Gastrocnemius medialis (tissue), 4 donors: Measurements from ENCODE around the gene BMPER. TPM values are rescaled to one million over a fixed set of nuclear protein-coding genes. Genes with fewer than 3 reads are reported as not detected.

ENCODE experiments used
- ATAC-seq, 2 donors: fragments of 150-250 bp; one replicate each; pipeline ENCODE4 v1.9.1; 2016
- DNase-seq, 2 donors: peaks; one replicate each; pipeline ENCODE4 v3.0.0-alpha.2; 2019
- H3K27ac ChIP-seq, 4 donors: fragments of 200-600 bp; sonication (generic); 1 replicate in 1 of 4; 2 replicates in 3 of 4; pipeline ENCODE4 v1.5.1; 2016 to 2018; ENCODE audit warnings: mild to moderate bottlenecking in 2 of 4, moderate library complexity in 1 of 4
- H3K27me3 ChIP-seq, 3 donors: fragments of 200-600 bp; sonication (generic) in 2 of 3; 1 replicate in 1 of 3; 2 replicates in 2 of 3; pipeline versions ENCODE4 v1.5.1 to v1.6.0; 2016 to 2019; ENCODE audit warnings: mild to moderate bottlenecking in 1 of 3, moderate library complexity in 1 of 3
- H3K36me3 ChIP-seq, 2 donors: fragments of 200-600 bp; sonication (generic) in 1 of 2; one replicate each; pipeline ENCODE4 v1.5.1; 2017 to 2018
- H3K4me1 ChIP-seq, 2 donors: fragments of 200-600 bp; sonication (generic) in 1 of 2; one replicate each; pipeline ENCODE4 v1.5.1; 2016 to 2017; ENCODE audit warnings: mild to moderate bottlenecking in 2 of 2
- H3K4me3 ChIP-seq, 4 donors: fragments of 200-600 bp; sonication (generic) in 3 of 4; 1 replicate in 1 of 4; 2 replicates in 3 of 4; pipeline ENCODE4 v1.5.1; 2016 to 2019; ENCODE audit warnings: mild to moderate bottlenecking in 2 of 4
- H3K9me3 ChIP-seq, 3 donors: fragments of 200-600 bp; sonication (generic) in 2 of 3; 1 replicate in 1 of 3; 2 replicates in 2 of 3; pipeline ENCODE4 v1.5.1; 2016 to 2019
- CTCF ChIP-seq, 5 experiments: fragments of 450-650 bp in 3 of 5; fragments of 200-600 bp in 2 of 5; sonication (generic) in 2 of 5; IDR thresholded peaks in 4 of 5; conservative IDR thresholded peaks in 1 of 5; 1 replicate in 4 of 5; 2 replicates in 1 of 5; pipeline ENCODE4 v1.5.1; 2016 to 2019; ENCODE audit warnings: antibody characterized with exemption in 5 of 5, mild to moderate bottlenecking in 3 of 5, moderate library complexity in 3 of 5
- POLR2A ChIP-seq, 2 donors: fragments of 450-650 bp; IDR thresholded peaks; one replicate each; pipeline ENCODE4 v1.6.1; 2017; ENCODE audit warnings: antibody characterized with exemption in 2 of 2, mild to moderate bottlenecking in 2 of 2, moderate library complexity in 2 of 2
- in situ Hi-C, 4 donors: fragments of 200-750 bp; cut with MboI; loops; one replicate each; pipeline versions ENCODE4 v1.15.0 to v1.8.0; 2017; ENCODE audit warnings: low sequenced_read_pairs in 4 of 4
- intact Hi-C: fragments of 100-400 bp; cut with DNase I; formaldehyde crosslinking; loops from one replicate; pipeline ENCODE4 v1.15.1; 2023; ENCODE audit warnings: low total_unique reads
- total RNA-seq, 4 donors: library from RNA; depleted of rRNA; stranded (reverse); fragments of >200 nt; gene quantifications; one replicate each; pipeline versions ENCODE4 v1.1.0 to v1.2.3, GENCODE V29; 2016

Gene BMPER
- total RNA-seq, 4 donors from 2014 or later, result 1.7 to 11.0 (median 4.5) TPM

DNA sequence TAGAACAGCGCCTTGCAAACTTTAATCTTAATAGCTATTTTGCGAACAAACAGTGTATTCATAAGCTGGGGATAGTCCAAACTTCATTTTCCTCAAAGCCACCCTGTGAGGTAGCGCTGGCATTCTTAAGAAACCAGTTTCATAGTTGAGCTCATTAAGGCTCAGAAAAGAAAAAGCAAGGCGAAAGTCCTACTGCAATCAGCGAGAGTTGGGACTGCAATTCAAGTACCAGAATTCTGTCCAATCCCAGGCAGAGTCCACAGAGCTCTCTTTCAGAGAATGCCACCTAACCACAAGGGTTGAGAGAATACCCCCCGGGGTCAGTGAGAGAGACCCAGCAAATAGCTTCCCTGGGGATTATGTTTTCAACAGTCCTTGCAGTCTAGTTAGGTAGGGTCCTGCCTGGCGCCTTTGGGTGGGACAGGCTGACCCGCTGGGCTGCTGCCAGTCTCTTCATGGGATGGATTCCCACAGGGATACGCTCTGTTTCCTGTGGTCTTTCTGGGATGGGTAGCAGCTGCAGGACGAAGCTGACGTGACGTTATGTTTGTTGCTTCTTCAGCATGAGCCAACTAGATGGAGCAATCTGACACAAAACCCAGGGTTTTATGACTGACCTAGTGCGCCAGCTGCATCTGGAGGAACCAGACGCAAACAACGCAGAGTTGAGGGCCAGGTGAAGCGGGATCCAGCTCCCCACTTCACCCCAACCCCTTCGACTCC lies 16.0 kb downstream of the BMPER start:
- peak overlapping the region; percentile 50 to 68 (median 60) for H3K27ac ChIP-seq
- peak in 1 of 2 donors; percentile 64 for DNase-seq

GRCh38 chr7:33922820-33923219 lies 17.5 kb downstream of the BMPER start:
- in situ Hi-C loops (no loop called here), intact Hi-C loops (no loop called here)
- Histone ChIP-seq H3K36me3 (no peaks in the 10 kb centered on the region), H3K27ac (peak overlapping the region; percentile 50 to 68 (median 60)), H3K4me1 (peaks cover 5 to 14% of the 10 kb centered on the region in 2 donors), H3K27me3 (no peaks in the 10 kb centered on the region), H3K9me3 (no peaks in the 10 kb centered on the region), H3K4me3 (no peak overlapping the region)
- TF ChIP-seq POLR2A (IDR thresholded peaks at IDR 0.05), result no peak
- ATAC-seq, result peak; percentile 49 to 69
- DNase-seq, result peak in 1 of 2 donors; percentile 77

More for the DNA sequence above, 16.0 kb downstream of the BMPER start:
- peak; percentile 62 to 67 for ATAC-seq
- intact Hi-C loops (no loop called here), in situ Hi-C loops (no loop called here)
- H3K9me3 ChIP-seq, result no peaks in the 10 kb centered on the region
- TF ChIP-seq CTCF (IDR thresholded peaks at IDR 0.05 in 4 of 5, conservative IDR thresholded peaks at IDR 0.05 in 1 of 5) (no peak), POLR2A (IDR thresholded peaks at IDR 0.05) (no peak)
- H3K4me3 ChIP-seq, result no peak overlapping the region
- H3K36me3 ChIP-seq, result no peaks in the 10 kb centered on the region
- peaks cover 8 to 27% of the 10 kb centered on the region in 2 donors for H3K4me1 ChIP-seq
- no peaks in the 10 kb centered on the region for H3K27me3 ChIP-seq

DNA sequence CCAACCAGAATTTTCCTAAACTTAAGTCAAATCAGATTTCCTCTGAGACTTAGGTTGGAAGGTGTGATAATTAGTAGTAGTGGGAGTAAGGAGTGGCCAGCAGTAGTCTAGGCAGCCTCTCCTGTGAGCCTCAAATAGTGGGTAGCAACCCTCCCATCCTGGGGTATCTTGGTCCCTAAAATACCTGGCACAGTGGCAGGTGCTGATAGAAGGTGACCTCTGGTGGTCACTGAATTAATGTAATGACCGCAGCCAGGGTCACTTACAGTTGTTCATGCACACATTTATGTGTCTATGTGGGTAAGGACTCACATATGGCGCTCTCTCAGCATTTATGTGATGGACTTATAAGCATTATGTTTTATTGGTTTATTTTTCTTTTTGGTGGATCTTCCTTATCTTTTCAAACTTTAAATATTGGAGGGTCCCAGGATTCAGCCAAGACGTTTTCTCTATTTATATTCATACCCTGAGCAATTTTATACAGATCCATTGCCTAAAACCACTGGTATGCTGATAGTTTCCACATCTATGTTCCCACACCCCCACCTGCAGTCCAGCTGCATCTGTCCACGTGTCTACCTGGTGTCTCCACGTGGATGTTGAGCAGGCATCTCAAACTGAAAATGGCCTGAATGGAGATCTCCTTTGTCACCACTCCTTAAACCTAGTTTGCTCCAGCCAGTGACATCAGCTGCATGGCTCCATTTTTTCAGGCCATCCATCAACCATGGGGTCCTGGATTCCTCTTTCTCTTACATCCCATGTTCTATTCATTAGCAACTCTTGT lies 18.3 kb downstream of the BMPER start:
- Histone ChIP-seq H3K27ac (peak overlapping the region; percentile 27 to 63 (median 40)), H3K36me3 (no peaks in the 10 kb centered on the region), H3K4me1 (peaks cover 0 to 6% of the 10 kb centered on the region in 2 donors), H3K27me3 (no peaks in the 10 kb centered on the region), H3K4me3 (no peak overlapping the region), H3K9me3 (no peaks in the 10 kb centered on the region)
- ATAC-seq (no peak), DNase-seq (no peak)
- in situ Hi-C loops (no loop called here), intact Hi-C loops (no loop called here)
- no peak for TF ChIP-seq CTCF (IDR thresholded peaks at IDR 0.05 in 4 of 5, conservative IDR thresholded peaks at IDR 0.05 in 1 of 5)
- TF ChIP-seq POLR2A (IDR thresholded peaks at IDR 0.05), result no peak

DNA sequence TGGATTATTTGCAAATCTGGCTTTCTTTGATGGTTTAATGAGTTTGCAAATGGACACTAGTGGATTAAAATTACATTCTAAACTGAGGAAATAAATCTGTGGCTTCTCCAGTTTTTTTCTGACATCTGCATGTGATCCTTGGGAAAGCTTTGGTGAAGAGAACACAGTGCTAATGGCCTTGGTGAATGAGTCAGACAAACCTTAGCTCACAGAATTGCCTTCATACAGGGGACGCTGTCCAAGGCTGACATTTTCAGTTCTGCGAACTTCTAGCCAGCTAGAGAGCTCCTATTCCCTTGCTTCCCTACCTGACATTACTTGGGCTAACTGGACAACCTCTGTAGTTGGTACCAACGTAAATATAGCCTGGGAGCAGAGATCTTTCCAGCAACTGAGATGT lies 21.2 kb downstream of the BMPER start:
- peak overlapping the region in 3 of 4 donors; percentile 9 to 34 (median 19) for H3K27ac ChIP-seq
- ATAC-seq, result peak; percentile 37 to 48
- no peaks in the 10 kb centered on the region for H3K27me3 ChIP-seq
- H3K9me3 ChIP-seq, result no peaks in the 10 kb centered on the region
- intact Hi-C loops (no loop called here), in situ Hi-C loops (loop anchor here (25.0 kb wide), 3 partner anchors 464 to 689 kb away; no protein-coding TSS in a partner anchor)
- no peak overlapping the region for H3K4me3 ChIP-seq
- DNase-seq, result peak in 1 of 2 donors; percentile 20
- TF ChIP-seq CTCF (IDR thresholded peaks at IDR 0.05 in 4 of 5, conservative IDR thresholded peaks at IDR 0.05 in 1 of 5), result no peak
- TF ChIP-seq POLR2A (IDR thresholded peaks at IDR 0.05), result no peak
- H3K36me3 ChIP-seq, result no peaks in the 10 kb centered on the region
- H3K4me1 ChIP-seq, result peaks cover 0 to 3% of the 10 kb centered on the region in 2 donors

GRCh38 chr7:33928986-33929385 lies 23.6 kb downstream of the BMPER start:
- Histone ChIP-seq H3K36me3 (no peaks in the 10 kb centered on the region), H3K4me3 (no peak overlapping the region), H3K27ac (no peak overlapping the region), H3K4me1 (peaks cover 10 to 11% of the 10 kb centered on the region in 2 donors), H3K27me3 (no peaks in the 10 kb centered on the region), H3K9me3 (no peaks in the 10 kb centered on the region)
- TF ChIP-seq CTCF (IDR thresholded peaks at IDR 0.05 in 4 of 5, conservative IDR thresholded peaks at IDR 0.05 in 1 of 5) (no peak), POLR2A (IDR thresholded peaks at IDR 0.05) (no peak)
- peak in 1 of 2 donors; percentile 27 for ATAC-seq
- intact Hi-C loops, result no loop called here
- peak in 1 of 2 donors; percentile 60 for DNase-seq
- in situ Hi-C loops, result loop anchor here (25.0 kb wide), 3 partner anchors 467 to 692 kb away; no protein-coding TSS in a partner anchor
